Fibroblast of lung (primary cell): ENCODE results near the gene MMP15.

ENCODE experiments used
- EZH2 ChIP-seq: IDR thresholded peaks from 2 replicates; pipeline ENCODE4 v1.5.1; 2012; ENCODE audit warnings: low read length, control low read depth, mild to moderate bottlenecking; ENCODE audit errors: missing control alignments
- TF ChIP-seq, protein P1 (sequence below), 2 donors: IDR thresholded peaks in 1 of 2; conservative IDR thresholded peaks in 1 of 2; 1 replicate in 1 of 2; 2 replicates in 1 of 2; pipeline ENCODE4 v1.5.1; 2011 to 2012; ENCODE audit warnings: low read length in 2 of 2, control low read depth in 1 of 2, inconsistent platforms in 1 of 2, low read depth in 1 of 2, mild to moderate bottlenecking in 1 of 2

DNA sequence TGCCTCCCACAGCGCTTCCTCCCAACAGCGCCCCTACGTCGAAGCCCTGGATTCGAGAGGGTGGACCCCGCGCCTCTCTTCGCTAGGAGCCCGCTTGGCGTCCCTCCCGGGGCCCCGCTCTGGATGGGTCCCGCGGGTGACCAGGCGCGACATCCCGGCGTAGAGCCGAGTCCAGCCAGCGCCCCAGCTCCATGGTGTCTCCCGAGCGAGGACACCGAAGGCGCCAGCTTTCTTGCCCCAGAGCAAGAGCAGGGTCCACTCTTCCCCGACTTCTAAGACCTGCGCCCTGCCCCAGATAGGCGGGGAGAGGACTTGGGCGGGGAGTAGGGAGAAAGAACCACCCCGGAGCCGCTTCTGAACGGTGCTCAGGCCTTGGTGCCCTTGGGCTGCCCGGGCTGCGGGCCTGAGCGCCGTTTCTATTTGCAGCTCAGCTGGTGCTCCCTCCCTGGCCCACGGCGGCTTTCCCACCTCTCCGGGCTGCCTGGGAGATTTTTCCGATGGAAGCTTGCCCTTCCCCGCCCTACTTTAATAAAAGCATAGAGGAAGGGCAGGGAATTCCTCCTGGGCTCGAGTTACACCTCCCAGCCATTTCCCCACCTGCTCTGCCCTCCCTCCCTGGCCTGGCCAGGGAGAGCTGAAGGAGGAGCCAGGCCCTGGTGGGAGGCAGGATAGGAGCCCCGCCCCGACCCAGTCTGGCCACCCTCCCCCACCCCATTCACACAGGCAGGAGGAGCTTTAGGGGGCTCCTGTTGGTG lies 1.8 kb downstream of the MMP15 start:
- peak; percentile 88 for TF ChIP-seq EZH2
- TF ChIP-seq, protein P1, sequence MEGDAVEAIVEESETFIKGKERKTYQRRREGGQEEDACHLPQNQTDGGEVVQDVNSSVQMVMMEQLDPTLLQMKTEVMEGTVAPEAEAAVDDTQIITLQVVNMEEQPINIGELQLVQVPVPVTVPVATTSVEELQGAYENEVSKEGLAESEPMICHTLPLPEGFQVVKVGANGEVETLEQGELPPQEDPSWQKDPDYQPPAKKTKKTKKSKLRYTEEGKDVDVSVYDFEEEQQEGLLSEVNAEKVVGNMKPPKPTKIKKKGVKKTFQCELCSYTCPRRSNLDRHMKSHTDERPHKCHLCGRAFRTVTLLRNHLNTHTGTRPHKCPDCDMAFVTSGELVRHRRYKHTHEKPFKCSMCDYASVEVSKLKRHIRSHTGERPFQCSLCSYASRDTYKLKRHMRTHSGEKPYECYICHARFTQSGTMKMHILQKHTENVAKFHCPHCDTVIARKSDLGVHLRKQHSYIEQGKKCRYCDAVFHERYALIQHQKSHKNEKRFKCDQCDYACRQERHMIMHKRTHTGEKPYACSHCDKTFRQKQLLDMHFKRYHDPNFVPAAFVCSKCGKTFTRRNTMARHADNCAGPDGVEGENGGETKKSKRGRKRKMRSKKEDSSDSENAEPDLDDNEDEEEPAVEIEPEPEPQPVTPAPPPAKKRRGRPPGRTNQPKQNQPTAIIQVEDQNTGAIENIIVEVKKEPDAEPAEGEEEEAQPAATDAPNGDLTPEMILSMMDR (conservative IDR thresholded peaks at IDR 0.05 in 1 of 2, IDR thresholded peaks at IDR 0.05 in 1 of 2; ENCODE audit: low read depth in 1 of 2, low read length in 2 of 2), result no peak
